Activated naive CD8-positive, alpha-beta T cell treated with anti-CD3 and anti-CD28 coated beads, Interleukin-2, amount 10 ng/mL, durations not matched to agents 7 days and 5 days (primary cell): ENCODE data around the gene KLHL35. TPM values are rescaled to one million over a fixed set of nuclear protein-coding genes. Genes with fewer than 3 reads are reported as not detected.

ENCODE experiments used
- ATAC-seq: fragments of 150-1000 bp; cut with Tn5 transposase; one replicate; pipeline ENCODE4 v1.10.0; 2021; ENCODE audit warnings: low read depth, moderate library complexity
- POLR2A ChIA-PET: fragments of 350-600 bp; sonication (Branson Sonifier 250); formaldehyde crosslinking; loops from one replicate; lab custom pipeline; 2021; ENCODE audit warnings: antibody characterized with exemption; lab: Charles Lee
- DNase-seq: peaks from one replicate; pipeline ENCODE4 v3.0.0; 2021
- H3K27ac Mint-ChIP-seq: one replicate; pipeline ENCODE4 v1.8.0; 2022; ENCODE audit warnings: mild to moderate bottlenecking, mixed read lengths
- H3K27me3 Mint-ChIP-seq: one replicate; pipeline ENCODE4 v1.8.0; 2022; ENCODE audit warnings: mild to moderate bottlenecking, moderate library complexity, mixed read lengths
- H3K36me3 Mint-ChIP-seq: one replicate; pipeline ENCODE4 v1.8.0; 2021; ENCODE audit warnings: mild to moderate bottlenecking, mixed read lengths
- H3K4me1 Mint-ChIP-seq: one replicate; pipeline ENCODE4 v1.8.0; 2021; ENCODE audit warnings: mixed read lengths
- H3K4me3 Mint-ChIP-seq: one replicate; pipeline ENCODE4 v1.8.0; 2022; ENCODE audit warnings: mild to moderate bottlenecking, moderate library complexity, mixed read lengths
- H3K9me3 Mint-ChIP-seq: one replicate; pipeline ENCODE4 v1.8.0; 2021; ENCODE audit warnings: mixed read lengths
- total RNA-seq, 2 experiments: library from RNA; stranded (reverse); gene quantifications; one replicate each; pipeline ENCODE4 v1.2.3, GENCODE V29; 2021

The KLHL35 gene
- total RNA-seq, 2 experiments from 2014 or later, result 0.55 to 0.65 TPM

DNA sequence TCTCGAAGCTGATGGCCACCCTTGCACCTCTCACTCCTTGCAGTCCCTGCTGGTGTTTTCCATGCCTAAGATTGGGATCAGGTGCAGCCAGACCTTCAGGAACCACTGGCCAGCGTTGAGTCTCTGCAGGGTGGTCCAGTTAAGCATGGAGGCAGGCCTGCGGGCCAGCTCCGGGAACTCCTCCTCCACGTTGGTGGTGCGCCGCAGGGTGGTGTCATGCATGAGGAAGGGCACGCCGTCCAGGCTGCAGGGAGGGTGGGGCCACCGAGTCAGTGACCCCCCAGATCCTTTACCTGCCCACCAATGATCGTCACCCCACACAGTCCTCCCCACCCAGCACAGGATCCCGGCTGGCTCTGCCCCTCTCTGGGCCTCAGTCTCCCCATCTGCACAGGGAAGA, 10.0 kb upstream of the KLHL35 start:
- POLR2A ChIA-PET, result no interaction called here
- Mint-ChIP-seq H3K4me3 (no peak overlapping the region), H3K4me1 (no peaks in the 10 kb centered on the region), H3K27me3 (no peaks in the 10 kb centered on the region), H3K36me3 (peaks cover 2% of the 10 kb centered on the region), H3K27ac (no peak overlapping the region), H3K9me3 (no peaks in the 10 kb centered on the region)
- DNase-seq, result no peak
- ATAC-seq, result no peak

GRCh38 chr11:75442161-75442885, 9.3 kb upstream of the KLHL35 start:
- Mint-ChIP-seq H3K27me3 (no peaks in the 10 kb centered on the region), H3K4me3 (no peak overlapping the region), H3K4me1 (no peaks in the 10 kb centered on the region), H3K9me3 (no peaks in the 10 kb centered on the region), H3K27ac (no peak overlapping the region), H3K36me3 (peaks cover 2% of the 10 kb centered on the region)
- ATAC-seq, result no peak
- no peak for DNase-seq
- POLR2A ChIA-PET, result no interaction called here

- no peak overlapping the region for H3K4me3 Mint-ChIP-seq
- no peak overlapping the region for H3K27ac Mint-ChIP-seq
- POLR2A ChIA-PET, result no interaction called here
- DNase-seq (no peak), ATAC-seq (no peak)
- no peaks in the 10 kb centered on the region for H3K27me3 Mint-ChIP-seq
- no peaks in the 10 kb centered on the region for H3K9me3 Mint-ChIP-seq
- peaks cover 2% of the 10 kb centered on the region for H3K36me3 Mint-ChIP-seq
- H3K4me1 Mint-ChIP-seq, result no peaks in the 10 kb centered on the region
Observed at GRCh38 chr11:75441804-75442132, 8.8 kb upstream of the KLHL35 start.

DNA sequence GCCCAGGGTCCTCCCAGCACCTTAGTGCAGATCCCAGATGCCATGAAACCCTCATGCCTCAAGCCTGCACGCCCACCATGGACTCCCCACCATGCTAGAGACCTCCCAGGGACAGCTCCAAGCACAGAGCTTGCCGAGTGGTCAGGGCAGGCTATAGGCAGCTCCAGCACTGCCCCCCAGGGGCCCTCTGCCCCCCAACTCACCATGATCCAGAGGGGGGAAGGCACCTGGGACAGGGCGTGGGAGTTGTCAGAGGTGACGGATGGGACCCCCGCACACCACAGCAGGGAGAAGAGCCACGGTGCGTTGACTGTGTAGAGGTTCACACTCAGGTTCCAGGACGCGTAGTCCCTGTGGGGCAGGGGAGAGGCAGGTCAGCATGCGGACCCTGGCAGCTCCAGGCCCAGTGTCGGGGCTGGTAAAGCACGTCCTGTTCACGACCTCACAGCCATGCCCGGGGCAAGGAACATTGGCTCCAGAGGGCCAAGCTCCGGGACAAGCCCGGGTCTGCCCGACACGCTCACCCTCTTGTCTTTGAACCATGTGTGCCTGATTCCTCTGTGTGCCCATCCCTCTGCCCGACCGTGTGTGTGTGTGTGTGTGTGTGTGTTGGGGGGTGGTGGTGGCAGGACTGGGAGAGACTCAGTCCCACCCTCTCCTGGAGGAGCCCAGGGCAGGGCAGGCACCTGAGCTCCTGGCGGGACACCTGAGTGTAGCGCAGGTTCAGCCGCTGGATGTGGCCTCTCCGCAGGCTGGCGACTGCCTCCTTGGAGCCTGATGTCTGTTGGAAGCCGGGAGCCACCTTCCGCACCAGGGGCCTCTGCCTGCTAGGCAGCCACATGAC, 8.2 kb upstream of the KLHL35 start:
- ATAC-seq, result no peak
- no peak overlapping the region for H3K27ac Mint-ChIP-seq
- H3K4me3 Mint-ChIP-seq, result no peak overlapping the region
- H3K4me1 Mint-ChIP-seq, result no peaks in the 10 kb centered on the region
- no peaks in the 10 kb centered on the region for H3K27me3 Mint-ChIP-seq
- POLR2A ChIA-PET, result interaction anchor here (0.9 kb wide), 1 partner anchor 42 kb away, joined by 3 read pairs; the partner anchor contains the start of gene RPS3
- no peak for DNase-seq
- H3K36me3 Mint-ChIP-seq, result peaks cover 2% of the 10 kb centered on the region
- no peaks in the 10 kb centered on the region for H3K9me3 Mint-ChIP-seq

GRCh38 chr11:75439495-75440120, 6.6 kb upstream of the KLHL35 start:
- no peak overlapping the region for H3K4me3 Mint-ChIP-seq
- H3K27me3 Mint-ChIP-seq, result no peaks in the 10 kb centered on the region
- peaks cover 2% of the 10 kb centered on the region for H3K36me3 Mint-ChIP-seq
- H3K4me1 Mint-ChIP-seq, result no peaks in the 10 kb centered on the region
- no peaks in the 10 kb centered on the region for H3K9me3 Mint-ChIP-seq
- POLR2A ChIA-PET, result no interaction called here
- ATAC-seq (no peak), DNase-seq (no peak)
- no peak overlapping the region for H3K27ac Mint-ChIP-seq

DNA sequence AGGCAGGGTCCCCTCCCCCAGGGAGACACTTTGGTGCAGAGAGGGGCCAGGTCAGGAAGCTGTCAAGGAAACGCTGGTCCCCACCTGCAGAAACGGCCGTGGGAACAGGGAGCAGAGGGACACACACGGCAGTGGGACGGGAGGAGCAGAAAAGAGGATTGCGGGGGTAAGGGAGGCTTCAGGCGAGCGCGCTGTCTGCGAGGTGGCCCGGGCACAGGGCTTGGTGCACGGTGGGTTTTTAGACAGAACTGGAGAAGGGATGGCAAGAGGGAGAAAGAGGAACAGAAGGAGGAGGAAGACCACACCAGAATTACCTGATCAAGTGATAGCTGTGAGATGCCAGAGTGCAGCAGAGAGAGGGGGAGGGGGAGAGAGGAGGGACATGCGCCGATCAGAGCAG, 6.0 kb upstream of the KLHL35 start:
- DNase-seq, result no peak
- POLR2A ChIA-PET, result no interaction called here

DNA sequence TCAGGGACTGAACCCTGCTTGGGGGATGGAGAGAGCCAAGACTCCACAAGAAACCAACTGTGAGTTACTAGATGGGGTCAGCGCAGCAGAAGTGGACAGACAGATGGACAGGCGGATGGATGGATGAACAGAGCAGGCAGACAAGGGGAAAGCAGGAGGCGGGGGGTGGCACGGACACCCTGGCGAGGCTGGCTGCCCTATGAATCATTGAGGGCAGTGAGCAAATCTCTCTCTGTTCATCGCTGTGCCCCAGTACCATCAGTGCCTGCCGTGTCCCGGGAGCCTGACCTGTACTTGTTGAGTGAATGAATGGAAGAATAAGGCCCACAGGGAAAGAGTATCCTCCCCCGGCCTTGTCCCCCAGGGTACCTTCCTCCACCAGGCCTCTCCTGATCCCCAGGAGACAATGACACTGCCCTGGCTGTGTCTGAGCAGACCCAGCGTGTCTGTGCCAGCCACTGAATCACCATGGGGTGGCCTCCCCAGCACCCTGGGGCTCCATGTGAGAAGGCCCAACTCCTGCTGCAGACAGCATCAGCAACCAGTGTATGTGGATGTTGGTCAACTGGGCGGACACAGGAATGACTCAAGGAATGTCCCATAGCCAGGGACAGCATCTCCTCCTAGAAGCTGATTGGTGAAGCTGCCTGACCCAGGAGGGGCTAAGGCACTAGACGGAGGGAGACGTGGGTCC, 5.1 kb upstream of the KLHL35 start:
- peaks cover 2% of the 10 kb centered on the region for H3K4me1 Mint-ChIP-seq
- no peak overlapping the region for H3K27ac Mint-ChIP-seq
- H3K9me3 Mint-ChIP-seq, result no peaks in the 10 kb centered on the region
- ATAC-seq (no peak), DNase-seq (no peak)
- no peak overlapping the region for H3K4me3 Mint-ChIP-seq
- peaks cover 4% of the 10 kb centered on the region for H3K27me3 Mint-ChIP-seq
- H3K36me3 Mint-ChIP-seq, result peaks cover 2% of the 10 kb centered on the region
- POLR2A ChIA-PET, result no interaction called here

More for the DNA sequence above, 6.0 kb upstream of the KLHL35 start:
- H3K27ac Mint-ChIP-seq, result peak overlapping the region; percentile 30
- no peaks in the 10 kb centered on the region for H3K27me3 Mint-ChIP-seq
- ATAC-seq, result no peak
- H3K4me1 Mint-ChIP-seq, result no peaks in the 10 kb centered on the region
- no peaks in the 10 kb centered on the region for H3K9me3 Mint-ChIP-seq
- H3K36me3 Mint-ChIP-seq, result peaks cover 2% of the 10 kb centered on the region
- no peak overlapping the region for H3K4me3 Mint-ChIP-seq

DNA sequence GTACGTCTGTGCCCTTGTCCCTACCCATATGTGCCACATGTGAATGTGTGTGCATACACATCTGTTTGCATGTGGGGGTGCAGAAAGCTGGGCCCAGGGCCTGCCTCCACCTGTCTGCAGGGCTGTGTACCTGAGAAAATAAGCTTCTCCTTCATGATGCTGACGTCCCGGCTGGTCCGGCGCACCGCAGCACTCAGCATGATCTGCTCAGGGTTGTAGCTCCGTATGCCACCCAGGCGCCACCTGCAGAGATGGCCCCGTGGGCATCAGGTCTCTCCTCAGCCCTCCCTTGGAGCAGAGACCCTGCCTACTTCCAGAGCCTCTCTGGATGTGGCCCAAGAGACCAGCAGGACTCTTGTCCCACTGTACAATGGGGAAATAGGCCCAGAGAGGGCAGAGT, 3.8 kb upstream of the KLHL35 start:
- H3K4me1 Mint-ChIP-seq, result peaks cover 2% of the 10 kb centered on the region
- ATAC-seq, result no peak
- DNase-seq, result no peak
- H3K27me3 Mint-ChIP-seq, result peaks cover 16% of the 10 kb centered on the region
- no peak overlapping the region for H3K27ac Mint-ChIP-seq
- no peak overlapping the region for H3K4me3 Mint-ChIP-seq
- peaks cover 2% of the 10 kb centered on the region for H3K36me3 Mint-ChIP-seq
- POLR2A ChIA-PET, result interaction anchor here (1.1 kb wide), 1 partner anchor 161 kb away, joined by 4 read pairs; no protein-coding TSS in a partner anchor
- no peaks in the 10 kb centered on the region for H3K9me3 Mint-ChIP-seq

DNA sequence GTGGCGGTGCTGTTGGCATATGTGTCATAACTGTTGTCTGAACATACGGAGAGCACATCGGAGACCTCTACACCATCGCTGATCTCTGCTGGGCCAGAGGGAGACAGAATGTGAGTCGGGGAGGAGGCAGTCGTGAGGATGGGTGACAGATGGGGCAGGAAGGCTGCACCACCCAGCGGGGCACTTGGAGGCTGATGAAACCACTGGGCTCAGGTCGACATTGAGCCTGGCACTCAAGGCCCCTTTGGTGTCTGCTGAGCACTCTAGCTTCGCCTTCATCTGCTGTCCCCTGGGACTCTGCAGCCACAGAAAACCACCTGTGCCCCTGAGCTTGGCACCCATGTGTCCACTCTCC, 2.5 kb upstream of the KLHL35 start:
- H3K27ac Mint-ChIP-seq, result no peak overlapping the region
- H3K4me3 Mint-ChIP-seq, result no peak overlapping the region
- peaks cover 2% of the 10 kb centered on the region for H3K36me3 Mint-ChIP-seq
- peaks cover 28% of the 10 kb centered on the region for H3K27me3 Mint-ChIP-seq
- H3K9me3 Mint-ChIP-seq, result no peaks in the 10 kb centered on the region
- no peak for DNase-seq
- POLR2A ChIA-PET, result no interaction called here
- ATAC-seq, result no peak
- H3K4me1 Mint-ChIP-seq, result peaks cover 10% of the 10 kb centered on the region

DNA sequence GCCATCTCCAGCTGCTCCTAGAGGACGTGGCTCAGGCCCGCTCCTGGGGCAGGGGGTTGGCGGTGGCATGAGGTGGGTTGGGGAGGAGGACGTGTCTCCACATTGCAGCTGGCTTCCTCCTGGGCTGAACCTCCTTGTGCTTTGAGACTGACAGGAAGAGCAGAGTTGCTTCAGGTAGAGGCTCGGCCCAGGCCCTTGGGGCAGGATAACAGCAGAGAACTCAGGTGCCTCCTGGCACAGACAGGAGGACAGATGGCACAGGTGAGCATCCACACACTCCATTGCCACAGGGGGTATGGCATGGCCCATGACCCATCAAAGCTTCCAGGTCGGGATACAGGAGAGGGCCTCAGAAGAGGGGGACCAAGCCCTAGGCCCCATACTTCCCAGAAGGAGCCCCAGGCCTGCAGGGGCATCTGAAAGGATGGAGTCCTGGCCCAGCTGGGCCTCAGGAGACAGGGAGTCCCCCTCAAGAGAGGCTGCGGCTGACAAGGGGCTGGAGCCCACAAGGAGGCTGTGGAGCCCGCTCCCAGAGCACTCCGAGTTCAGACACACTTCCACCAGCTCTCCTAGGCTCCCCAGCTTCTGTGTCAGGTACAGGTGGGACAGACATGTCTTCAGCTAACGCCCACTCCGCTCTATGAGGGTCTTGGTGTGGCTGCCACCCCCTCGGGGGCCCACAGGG, 2.0 kb upstream of the KLHL35 start:
- POLR2A ChIA-PET, result no interaction called here
- Mint-ChIP-seq H3K27me3 (peaks cover 30% of the 10 kb centered on the region), H3K9me3 (no peaks in the 10 kb centered on the region), H3K27ac (no peak overlapping the region), H3K4me3 (no peak overlapping the region), H3K4me1 (peaks cover 11% of the 10 kb centered on the region), H3K36me3 (peaks cover 2% of the 10 kb centered on the region)
- ATAC-seq (no peak), DNase-seq (no peak)

DNA sequence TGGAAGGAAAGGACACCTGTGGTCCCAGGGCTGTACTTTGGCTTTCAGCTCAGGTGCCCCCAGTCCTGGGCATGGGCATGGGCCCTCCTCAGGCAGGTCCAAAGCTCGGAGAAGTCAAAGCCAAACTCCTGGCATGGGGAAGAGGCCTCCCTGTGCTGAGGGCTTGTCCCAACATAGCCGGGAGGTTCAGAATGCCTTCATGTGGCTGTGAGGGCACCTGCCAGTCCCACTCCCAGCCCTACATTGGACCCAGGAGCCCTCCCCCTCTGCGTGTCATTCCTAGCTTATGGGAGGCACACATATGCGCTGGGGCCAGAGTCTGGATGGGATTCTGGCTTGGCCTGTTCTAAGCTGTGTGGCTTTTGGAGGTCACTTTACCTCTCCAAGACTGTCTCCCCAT, 1.0 kb upstream of the KLHL35 start:
- POLR2A ChIA-PET, result no interaction called here
- peaks cover 34% of the 10 kb centered on the region for H3K27me3 Mint-ChIP-seq

DNA sequence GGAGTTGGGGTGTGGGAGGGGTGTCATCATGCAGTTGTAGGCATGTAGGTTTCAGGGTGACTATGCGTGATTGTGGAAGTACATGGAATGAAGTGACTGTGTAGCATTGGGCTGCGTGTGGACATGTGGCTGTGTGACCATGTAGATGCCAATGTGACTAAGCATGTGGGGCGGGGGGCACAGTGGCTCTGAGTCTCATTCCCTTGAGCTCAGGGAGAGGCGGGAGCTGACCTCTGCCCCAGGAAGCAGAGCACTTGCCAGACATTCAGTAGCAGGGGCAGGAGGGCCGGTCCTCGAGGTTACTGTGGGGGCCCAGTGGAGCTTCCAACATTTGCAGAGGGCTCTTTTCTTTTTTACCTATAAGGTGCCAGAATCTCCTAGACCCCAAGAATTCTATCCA, 440 bp upstream of the KLHL35 start:
- ATAC-seq, result no peak
- Mint-ChIP-seq H3K9me3 (peaks cover 7% of the 10 kb centered on the region), H3K36me3 (peaks cover 3% of the 10 kb centered on the region), H3K4me1 (peaks cover 19% of the 10 kb centered on the region), H3K4me3 (no peak overlapping the region), H3K27me3 (peaks cover 40% of the 10 kb centered on the region), H3K27ac (no peak overlapping the region)
- no peak for DNase-seq
- POLR2A ChIA-PET, result no interaction called here

More for the DNA sequence above, 1.0 kb upstream of the KLHL35 start:
- no peak overlapping the region for H3K27ac Mint-ChIP-seq
- DNase-seq, result no peak
- H3K36me3 Mint-ChIP-seq, result peaks cover 3% of the 10 kb centered on the region
- H3K9me3 Mint-ChIP-seq, result peaks cover 3% of the 10 kb centered on the region
- H3K4me1 Mint-ChIP-seq, result peaks cover 15% of the 10 kb centered on the region
- no peak overlapping the region for H3K4me3 Mint-ChIP-seq
- no peak for ATAC-seq
